ENCODE results near the gene LMAN1L. TPM values are rescaled to one million over a fixed set of nuclear protein-coding genes. Genes with fewer than 3 reads are reported as not detected.

The LMAN1L gene
- total RNA-seq, 1 donor from 2014 or later = 0.65 TPM

DNA sequence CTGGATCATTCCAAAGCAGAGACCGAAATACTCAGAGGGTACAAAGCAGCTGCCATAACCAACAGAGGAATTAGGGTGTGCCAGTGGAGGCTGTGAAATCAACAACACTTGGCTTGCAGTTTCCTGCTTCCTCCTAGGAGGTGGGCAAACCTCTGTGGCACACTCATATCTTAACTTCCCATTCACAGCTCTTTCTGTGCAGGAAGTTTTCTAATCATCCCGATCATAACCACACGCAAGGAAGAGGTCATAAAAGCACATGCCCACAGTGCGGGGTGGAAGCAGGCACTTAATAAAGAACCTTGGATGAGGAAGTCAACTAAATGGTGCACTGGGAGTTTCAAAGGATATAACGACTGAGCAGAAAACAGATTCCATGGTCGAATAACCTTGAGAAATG, 55.4 kb downstream of the LMAN1L start:
- H3K4me1 Mint-ChIP-seq = peaks cover 38% of the 10 kb centered on the region
- H3K27ac Mint-ChIP-seq = no peak overlapping the region

DNA sequence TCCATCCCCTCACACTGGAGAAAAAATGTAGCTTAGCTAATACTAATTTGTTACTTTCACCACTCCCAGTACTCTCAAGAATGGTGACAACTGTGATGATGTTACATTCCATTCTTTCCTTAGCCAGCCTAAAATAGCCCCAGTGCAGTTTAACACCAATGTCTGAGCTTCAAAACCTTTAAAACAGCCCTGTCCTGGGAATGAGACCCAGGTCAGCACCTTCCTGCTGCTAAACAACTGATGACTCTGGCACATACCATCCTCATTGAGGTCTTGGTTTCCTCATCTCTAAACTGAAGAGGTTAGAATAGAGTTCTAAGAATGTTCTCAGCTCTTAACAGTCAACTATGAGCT, 56.7 kb downstream of the LMAN1L start:
- Mint-ChIP-seq H3K9me3 (peaks cover 4% of the 10 kb centered on the region), H3K4me3 (no peak overlapping the region), H3K4me1 (peaks cover 40% of the 10 kb centered on the region), H3K36me3 (peaks cover 18% of the 10 kb centered on the region), H3K27ac (no peak overlapping the region), H3K27me3 (ENCODE audit: low read depth) (no peaks in the 10 kb centered on the region)
- TF ChIP-seq, protein P1, sequence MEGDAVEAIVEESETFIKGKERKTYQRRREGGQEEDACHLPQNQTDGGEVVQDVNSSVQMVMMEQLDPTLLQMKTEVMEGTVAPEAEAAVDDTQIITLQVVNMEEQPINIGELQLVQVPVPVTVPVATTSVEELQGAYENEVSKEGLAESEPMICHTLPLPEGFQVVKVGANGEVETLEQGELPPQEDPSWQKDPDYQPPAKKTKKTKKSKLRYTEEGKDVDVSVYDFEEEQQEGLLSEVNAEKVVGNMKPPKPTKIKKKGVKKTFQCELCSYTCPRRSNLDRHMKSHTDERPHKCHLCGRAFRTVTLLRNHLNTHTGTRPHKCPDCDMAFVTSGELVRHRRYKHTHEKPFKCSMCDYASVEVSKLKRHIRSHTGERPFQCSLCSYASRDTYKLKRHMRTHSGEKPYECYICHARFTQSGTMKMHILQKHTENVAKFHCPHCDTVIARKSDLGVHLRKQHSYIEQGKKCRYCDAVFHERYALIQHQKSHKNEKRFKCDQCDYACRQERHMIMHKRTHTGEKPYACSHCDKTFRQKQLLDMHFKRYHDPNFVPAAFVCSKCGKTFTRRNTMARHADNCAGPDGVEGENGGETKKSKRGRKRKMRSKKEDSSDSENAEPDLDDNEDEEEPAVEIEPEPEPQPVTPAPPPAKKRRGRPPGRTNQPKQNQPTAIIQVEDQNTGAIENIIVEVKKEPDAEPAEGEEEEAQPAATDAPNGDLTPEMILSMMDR (IDR thresholded peaks at IDR 0.05; ENCODE audit: unreplicated experiment) = no peak
- DNase-seq (ENCODE audit: low spot score in 2 of 2, unreplicated experiment in 2 of 2) = no peak

More for the DNA sequence above, 55.4 kb downstream of the LMAN1L start:
- TF ChIP-seq, protein P1 (IDR thresholded peaks at IDR 0.05; ENCODE audit: unreplicated experiment) = no peak
- no peak for DNase-seq (ENCODE audit: low spot score in 2 of 2, unreplicated experiment in 2 of 2)
- H3K27me3 Mint-ChIP-seq (ENCODE audit: low read depth) = no peaks in the 10 kb centered on the region
- H3K4me3 Mint-ChIP-seq = no peak overlapping the region
- H3K9me3 Mint-ChIP-seq = peaks cover 4% of the 10 kb centered on the region
- peaks cover 23% of the 10 kb centered on the region for H3K36me3 Mint-ChIP-seq

DNA sequence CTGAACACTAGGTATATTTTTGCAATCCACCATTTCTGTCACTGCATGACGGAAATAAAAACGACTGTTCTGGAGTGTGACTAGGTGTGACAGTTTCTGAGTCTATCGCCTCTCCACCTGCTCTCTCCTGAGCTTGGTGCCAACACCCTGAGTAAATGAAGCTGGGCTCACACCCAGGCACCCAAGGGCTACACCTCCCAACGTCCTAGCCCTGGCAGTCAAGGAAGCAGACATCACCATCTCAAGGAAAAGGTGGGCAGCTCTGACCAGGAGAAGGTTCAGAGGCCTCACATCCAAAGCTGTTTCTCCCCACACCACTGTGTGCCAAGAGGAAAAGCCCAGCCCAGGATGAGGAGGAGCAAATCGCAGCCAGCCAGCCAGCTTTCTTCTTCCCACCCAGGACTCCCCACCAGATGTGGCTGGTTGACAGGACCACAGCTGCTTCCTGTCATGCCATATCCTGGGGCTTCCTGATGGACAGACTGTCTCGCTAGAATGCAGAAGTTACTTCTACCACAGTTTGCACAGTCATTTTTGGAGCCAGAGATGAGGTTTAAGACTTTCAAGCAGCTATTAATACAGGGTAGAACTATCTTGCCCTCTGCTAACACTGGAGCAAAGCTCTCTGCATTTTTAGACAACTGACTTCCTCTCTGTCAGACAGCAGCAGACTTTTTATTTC, 57.2 kb downstream of the LMAN1L start:
- no peak for DNase-seq (ENCODE audit: low spot score in 2 of 2, unreplicated experiment in 2 of 2)
- peaks cover 16% of the 10 kb centered on the region for H3K36me3 Mint-ChIP-seq
- H3K9me3 Mint-ChIP-seq = peaks cover 4% of the 10 kb centered on the region
- H3K4me1 Mint-ChIP-seq = peaks cover 40% of the 10 kb centered on the region
- peak overlapping the region; percentile 55 for H3K4me3 Mint-ChIP-seq
- no peaks in the 10 kb centered on the region for H3K27me3 Mint-ChIP-seq (ENCODE audit: low read depth)
- TF ChIP-seq, protein P1 (IDR thresholded peaks at IDR 0.05; ENCODE audit: unreplicated experiment) = no peak
- peak overlapping the region; percentile 66 for H3K27ac Mint-ChIP-seq

DNA sequence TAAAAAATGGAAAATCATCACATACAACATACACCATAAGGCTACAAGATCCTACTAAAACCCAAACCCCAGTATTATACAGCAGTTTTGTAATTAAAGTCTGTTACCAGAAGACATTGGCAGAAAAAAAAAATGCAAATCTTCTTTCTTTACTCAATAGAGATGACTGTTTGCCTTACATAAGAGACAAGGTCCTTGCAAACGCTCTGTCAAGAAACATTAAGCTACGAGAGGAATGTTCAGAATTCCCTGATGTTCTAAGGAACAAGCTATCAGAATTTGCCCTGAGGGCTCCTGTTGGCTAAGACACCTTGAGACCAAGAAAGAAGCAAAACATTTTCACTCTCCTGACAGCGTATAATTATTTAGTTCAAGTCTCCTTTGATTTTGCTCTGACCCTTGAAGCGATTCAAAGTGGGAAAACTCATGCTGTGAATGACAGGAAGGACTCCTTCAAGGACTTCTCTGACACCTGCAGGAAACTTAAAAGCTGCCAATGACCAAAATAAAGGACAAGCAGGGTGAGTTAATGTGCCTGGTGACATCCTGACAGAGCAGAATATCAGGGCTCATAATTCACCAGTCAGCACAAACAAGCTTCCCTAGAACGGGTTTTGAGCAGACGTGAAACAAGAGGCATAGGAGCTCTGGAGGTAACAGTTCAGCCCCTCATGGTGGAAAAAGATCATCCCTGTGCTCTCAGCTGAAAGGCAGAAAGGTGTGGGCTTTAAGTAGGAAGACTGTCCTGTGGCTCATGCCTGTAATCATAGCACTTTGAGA, 58.0 kb downstream of the LMAN1L start:
- Mint-ChIP-seq H3K27ac (peak overlapping the region; percentile 66), H3K4me3 (peak overlapping the region; percentile 55), H3K4me1 (peaks cover 38% of the 10 kb centered on the region), H3K9me3 (peaks cover 8% of the 10 kb centered on the region), H3K27me3 (ENCODE audit: low read depth) (no peaks in the 10 kb centered on the region), H3K36me3 (peaks cover 14% of the 10 kb centered on the region)
- TF ChIP-seq, protein P1 (IDR thresholded peaks at IDR 0.05; ENCODE audit: unreplicated experiment) = no peak
- no peak for DNase-seq (ENCODE audit: low spot score in 2 of 2, unreplicated experiment in 2 of 2)

DNA sequence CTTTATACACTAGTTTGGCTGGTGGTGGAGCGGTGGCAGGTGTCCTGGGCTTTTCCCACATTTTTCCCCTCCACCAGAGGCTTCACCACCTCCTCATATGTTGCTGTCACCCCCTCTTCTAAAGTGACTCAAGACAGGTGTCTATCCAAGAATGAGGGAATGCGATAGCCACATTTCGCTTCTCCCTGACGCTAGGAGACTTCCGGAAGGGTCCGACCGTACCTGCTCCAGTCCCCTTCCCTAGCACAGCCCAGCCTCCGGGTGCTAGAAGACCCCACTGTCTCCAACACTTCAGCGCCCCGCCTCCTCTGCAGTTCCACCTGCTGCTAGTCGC, 60.0 kb downstream of the LMAN1L start:
- peaks cover 30% of the 10 kb centered on the region for H3K4me1 Mint-ChIP-seq
- peaks cover 2% of the 10 kb centered on the region for H3K27me3 Mint-ChIP-seq (ENCODE audit: low read depth)
- peaks cover 7% of the 10 kb centered on the region for H3K36me3 Mint-ChIP-seq
- no peak for DNase-seq (ENCODE audit: low spot score in 2 of 2, unreplicated experiment in 2 of 2)
- peak overlapping the region; percentile 88 for H3K4me3 Mint-ChIP-seq
- TF ChIP-seq, protein P1 (IDR thresholded peaks at IDR 0.05; ENCODE audit: unreplicated experiment) = no peak
- peaks cover 8% of the 10 kb centered on the region for H3K9me3 Mint-ChIP-seq
- H3K27ac Mint-ChIP-seq = peak overlapping the region; percentile 98
